ENCODE data around the gene GPR132. TPM values are rescaled to one million over a fixed set of nuclear protein-coding genes. Genes with fewer than 3 reads are reported as not detected.

Gene GPR132
- total RNA-seq, 2 donors from 2014 or later, result 0.27 to 3.3 TPM

GRCh38 chr14:105102893-105103292 is 37.7 kb upstream of the GPR132 start:
- Histone ChIP-seq H3K4me3 (ENCODE audit: low read length) (no peak overlapping the region), H3K27me3 (ENCODE audit: control insufficient read depth, insufficient read depth, low read length, poor library complexity, severe bottlenecking) (peaks cover 10% of the 10 kb centered on the region), H3K4me1 (ENCODE audit: control insufficient read depth, insufficient read depth, low read length) (no peaks in the 10 kb centered on the region), H3K36me3 (ENCODE audit: control insufficient read depth, insufficient read depth, low read length) (no peaks in the 10 kb centered on the region), H3K9ac (ENCODE audit: extremely low read depth, low read length, poor library complexity, severe bottlenecking) (no peak overlapping the region), H3K9me3 (ENCODE audit: control insufficient read depth, low read length) (peaks cover 18% of the 10 kb centered on the region), H3K27ac (ENCODE audit: low read depth, low read length) (no peak overlapping the region)
- Mint-ChIP-seq H3K27me3 (ENCODE audit: insufficient read depth) (peaks cover 24% of the 10 kb centered on the region), H3K36me3 (ENCODE audit: low read depth) (no peaks in the 10 kb centered on the region), H3K4me3 (no peak overlapping the region), H3K27ac (no peak overlapping the region), H3K4me1 (no peaks in the 10 kb centered on the region), H3K9me3 (peaks cover 27% of the 10 kb centered on the region)
- no peak for DNase-seq
- 98 to 100% methylated on average over 1 to 3 of the region's 3 CpGs for WGBS, 2 experiments (ENCODE audit: insufficient coverage in 1 of 2, insufficient read length in 1 of 2)
- no peak for TF ChIP-seq CTCF (conservative IDR thresholded peaks at IDR 0.05)

GRCh38 chr14:105102361-105102870 is 37.2 kb upstream of the GPR132 start:
- WGBS, 2 experiments (ENCODE audit: insufficient coverage in 1 of 2, insufficient read length in 1 of 2), result 91 to 94% methylated on average over 5 to 7 of the region's 7 CpGs
- peaks cover 24% of the 10 kb centered on the region for H3K27me3 Mint-ChIP-seq (ENCODE audit: insufficient read depth)
- H3K36me3 Mint-ChIP-seq (ENCODE audit: low read depth), result no peaks in the 10 kb centered on the region
- H3K4me3 Mint-ChIP-seq, result no peak overlapping the region
- Histone ChIP-seq H3K27ac (ENCODE audit: low read depth, low read length) (no peak overlapping the region), H3K4me3 (ENCODE audit: low read length) (no peak overlapping the region), H3K4me1 (ENCODE audit: control insufficient read depth, insufficient read depth, low read length) (no peaks in the 10 kb centered on the region), H3K9ac (ENCODE audit: extremely low read depth, low read length, poor library complexity, severe bottlenecking) (no peak overlapping the region), H3K36me3 (ENCODE audit: control insufficient read depth, insufficient read depth, low read length) (no peaks in the 10 kb centered on the region), H3K9me3 (ENCODE audit: control insufficient read depth, low read length) (peaks cover 18% of the 10 kb centered on the region), H3K27me3 (ENCODE audit: control insufficient read depth, insufficient read depth, low read length, poor library complexity, severe bottlenecking) (peaks cover 10% of the 10 kb centered on the region)
- H3K4me1 Mint-ChIP-seq, result no peaks in the 10 kb centered on the region
- no peak overlapping the region for H3K27ac Mint-ChIP-seq
- H3K9me3 Mint-ChIP-seq, result peaks cover 27% of the 10 kb centered on the region
- no peak for TF ChIP-seq CTCF (conservative IDR thresholded peaks at IDR 0.05)
- DNase-seq, result no peak

GRCh38 chr14:105100910-105101309 is 35.7 kb upstream of the GPR132 start:
- TF ChIP-seq CTCF (conservative IDR thresholded peaks at IDR 0.05), result no peak
- H3K9me3 Mint-ChIP-seq, result peaks cover 27% of the 10 kb centered on the region
- WGBS, 2 experiments (ENCODE audit: insufficient coverage in 1 of 2, insufficient read length in 1 of 2), result 86 to 100% methylated on average over 3 to 4 of the region's 4 CpGs

More at GRCh38 chr14:105100910-105101309, 35.7 kb upstream of the GPR132 start:
- Histone ChIP-seq H3K4me3 (ENCODE audit: low read length) (no peak overlapping the region), H3K27ac (ENCODE audit: low read depth, low read length) (no peak overlapping the region), H3K27me3 (ENCODE audit: control insufficient read depth, insufficient read depth, low read length, poor library complexity, severe bottlenecking) (no peaks in the 10 kb centered on the region), H3K36me3 (ENCODE audit: control insufficient read depth, insufficient read depth, low read length) (no peaks in the 10 kb centered on the region), H3K9me3 (ENCODE audit: control insufficient read depth, low read length) (peaks cover 18% of the 10 kb centered on the region), H3K9ac (ENCODE audit: extremely low read depth, low read length, poor library complexity, severe bottlenecking) (no peak overlapping the region), H3K4me1 (ENCODE audit: control insufficient read depth, insufficient read depth, low read length) (no peaks in the 10 kb centered on the region)
- H3K27ac Mint-ChIP-seq, result no peak overlapping the region
- no peak overlapping the region for H3K4me3 Mint-ChIP-seq
- H3K36me3 Mint-ChIP-seq (ENCODE audit: low read depth), result no peaks in the 10 kb centered on the region
- no peaks in the 10 kb centered on the region for H3K4me1 Mint-ChIP-seq
- peaks cover 24% of the 10 kb centered on the region for H3K27me3 Mint-ChIP-seq (ENCODE audit: insufficient read depth)
- DNase-seq, result no peak
